ENCODE data around the gene SORCS2.
"Not testable (repeated sequence)": the region's sequence is repeated elsewhere in the genome, so short reads cannot be mapped to it uniquely, and the experiment has no call there.

The SORCS2 gene

DNA sequence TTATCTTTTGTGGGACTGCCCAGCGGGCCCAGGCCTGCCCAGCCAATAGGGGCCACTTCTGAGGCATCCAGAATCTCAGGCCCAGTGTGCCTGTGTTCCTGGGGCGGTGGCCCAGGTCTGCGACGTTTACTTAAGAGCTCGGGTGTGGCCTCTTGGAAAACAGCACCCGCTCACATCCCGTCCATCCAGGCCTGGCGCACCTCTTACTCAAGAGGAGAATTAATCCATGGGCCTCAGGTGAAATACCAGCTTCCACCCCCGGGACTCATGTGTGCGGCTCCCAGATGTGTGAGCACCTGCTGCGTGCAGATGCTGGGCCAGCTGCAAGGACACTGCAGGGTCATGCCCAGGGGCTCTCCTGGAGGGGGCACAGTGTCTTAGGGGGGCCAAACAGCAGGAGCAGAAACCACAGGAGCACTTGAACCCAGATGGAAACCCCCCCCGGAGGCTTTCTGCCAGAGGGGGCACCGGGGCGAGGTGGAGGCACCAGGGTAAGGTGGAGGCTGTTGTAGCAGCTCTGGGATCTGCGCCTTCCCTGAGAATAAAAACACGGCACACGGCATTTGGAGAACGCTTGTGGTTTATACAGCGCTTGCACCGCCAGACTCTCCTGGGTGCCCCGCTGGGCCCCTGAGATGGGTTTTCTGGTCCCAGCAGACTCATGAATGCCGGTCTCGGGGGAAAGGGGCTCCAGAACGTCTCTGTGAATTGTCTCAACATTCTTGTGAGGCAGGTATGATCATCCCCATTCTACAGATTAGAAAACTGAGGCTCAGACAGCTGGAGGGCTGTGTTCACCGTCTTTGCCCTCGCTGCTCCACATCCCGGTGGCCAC, 239.6 kb downstream of the SORCS2 start:
- no peak for FAIRE-seq
- no peak for DNase-seq (ENCODE audit: insufficient read length, low spot score)

DNA sequence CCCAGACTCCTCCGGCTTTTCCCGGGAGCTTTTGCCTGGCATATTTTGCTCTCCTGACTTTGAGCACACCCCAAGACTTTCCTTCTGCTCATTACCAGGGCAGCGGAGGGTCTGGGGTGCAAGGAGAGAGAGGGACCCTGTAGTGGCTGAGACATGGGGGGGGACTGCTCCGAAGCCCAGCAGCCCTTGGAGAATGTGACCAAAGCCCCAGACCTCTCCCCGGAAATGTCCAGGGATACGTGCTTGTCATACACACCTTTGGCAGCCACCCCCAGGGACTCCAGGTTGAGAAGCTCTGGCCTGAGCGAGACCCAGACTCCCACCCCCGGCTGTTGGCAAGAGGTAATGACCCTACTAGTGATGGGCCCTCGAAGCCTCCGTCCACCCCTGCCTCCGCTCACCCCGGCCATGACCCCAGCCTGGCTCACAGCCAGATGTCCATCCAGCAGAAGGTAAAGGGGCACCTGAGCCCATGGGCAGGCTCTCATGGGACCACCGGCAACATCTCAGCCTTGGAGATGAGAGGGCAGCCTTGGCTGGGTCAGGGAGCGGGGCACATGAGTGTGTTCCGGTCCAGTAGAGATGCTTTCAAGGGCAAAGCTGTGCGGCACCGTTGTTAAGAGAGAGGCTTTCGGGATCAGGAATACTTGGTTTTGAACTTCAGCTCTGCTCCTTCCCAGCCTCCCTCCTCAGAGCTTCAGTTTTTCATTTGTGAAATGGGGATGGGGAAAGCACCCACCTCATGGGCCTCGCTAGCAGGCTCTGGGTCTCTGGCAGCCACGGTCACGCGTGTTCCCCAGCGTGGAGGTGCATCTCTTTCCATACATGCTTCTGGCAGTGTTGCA, 240.4 kb downstream of the SORCS2 start:
- no peak for DNase-seq (ENCODE audit: insufficient read length, low spot score)
- FAIRE-seq: no peak

- FAIRE-seq (no peak), DNase-seq (ENCODE audit: insufficient read length, low spot score) (no peak)
These were observed 241.2 kb downstream of the SORCS2 start for GRCh38 chr4:7433376-7434140.

- no peak for DNase-seq (ENCODE audit: insufficient read length, low spot score)
- FAIRE-seq: no peak
These were observed 241.9 kb downstream of the SORCS2 start for GRCh38 chr4:7434141-7434765.

- peak; percentile 93 for DNase-seq (ENCODE audit: insufficient read length, low spot score)
- peak; percentile 84 for FAIRE-seq
These were observed 242.4 kb downstream of the SORCS2 start, which contains the start of gene PSAPL1 for GRCh38 chr4:7434766-7435150. Gene PSAPL1 (minus strand): TSS chr4:7434930. CDS start chr4:7434879, 51 bp downstream.

DNA sequence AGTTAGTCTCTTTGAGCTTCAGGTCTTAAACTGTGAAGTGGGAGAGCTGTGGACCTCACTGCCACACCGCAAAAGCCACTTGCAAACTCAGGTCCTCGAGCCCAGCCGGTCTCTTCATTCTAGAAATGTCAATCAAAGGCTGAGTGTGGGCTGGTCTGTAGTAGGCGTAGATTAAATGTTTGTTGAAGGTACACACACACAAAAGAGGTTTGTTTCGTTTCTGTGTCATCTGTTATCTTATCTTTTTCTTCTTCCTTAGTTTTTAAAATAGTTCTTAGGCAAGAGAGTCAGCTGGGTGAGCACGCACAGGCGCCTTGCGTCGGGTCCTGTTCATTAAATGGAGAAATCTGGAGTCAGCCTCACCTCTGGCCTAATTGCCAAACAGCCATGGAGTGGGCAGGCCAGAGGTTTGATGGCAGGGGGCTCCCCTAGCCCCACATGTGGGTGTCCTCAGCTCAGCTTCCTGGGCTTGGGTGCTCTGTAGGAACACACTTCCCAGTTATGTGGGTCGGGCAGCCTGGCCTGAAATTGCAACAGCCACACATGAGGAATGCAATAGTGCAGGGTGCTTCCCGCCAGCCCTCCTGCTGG, 243.2 kb downstream of the SORCS2 start:
- FAIRE-seq (no peak), DNase-seq (ENCODE audit: insufficient read length, low spot score) (no peak)

GRCh38 chr4:7436256-7436655, 243.9 kb downstream of the SORCS2 start:
- FAIRE-seq (no peak), DNase-seq (ENCODE audit: insufficient read length, low spot score) (no peak)

DNA sequence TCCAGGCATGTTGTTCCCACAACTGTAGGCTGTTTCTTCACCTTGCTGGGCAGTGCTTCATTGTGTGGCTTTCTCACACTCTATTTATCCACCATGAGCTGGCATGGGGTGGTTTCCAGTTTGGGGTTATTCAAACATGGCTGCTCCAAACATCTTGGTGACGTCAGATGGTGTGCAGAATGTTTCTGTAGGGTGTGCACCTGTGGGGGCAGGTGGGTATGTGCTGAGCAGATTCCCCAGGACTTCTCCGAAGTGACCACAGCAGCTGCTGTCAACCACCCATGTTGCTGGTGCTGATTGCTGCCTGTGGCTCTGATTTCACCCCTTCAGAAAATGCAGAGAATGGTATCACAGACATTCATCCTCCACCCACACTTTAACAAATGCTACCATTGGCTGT, 247.4 kb downstream of the SORCS2 start:
- FAIRE-seq (no peak), DNase-seq (ENCODE audit: insufficient read length, low spot score) (no peak)

DNA sequence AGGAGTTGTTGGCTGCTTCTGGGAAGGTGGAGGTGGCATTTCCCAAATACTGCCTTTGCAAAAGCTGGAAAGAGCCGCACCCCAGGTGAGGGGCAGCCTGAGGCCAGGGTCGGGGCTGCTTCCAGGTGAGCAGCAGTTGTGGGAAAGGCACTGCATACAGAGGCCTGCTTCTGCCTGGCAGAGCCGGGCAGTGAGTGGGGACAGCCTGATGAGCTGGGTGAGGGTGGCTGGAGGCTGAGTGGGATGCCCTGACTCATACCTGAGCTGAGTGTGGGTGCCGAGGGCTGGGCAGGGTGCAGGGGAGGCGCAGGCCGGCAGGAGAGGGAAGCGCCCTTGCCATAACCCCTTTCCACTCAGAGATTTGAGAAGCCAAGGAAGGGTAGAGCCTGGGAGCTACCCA, 248.9 kb downstream of the SORCS2 start:
- DNase-seq (ENCODE audit: insufficient read length, low spot score): no peak
- FAIRE-seq: no peak

DNA sequence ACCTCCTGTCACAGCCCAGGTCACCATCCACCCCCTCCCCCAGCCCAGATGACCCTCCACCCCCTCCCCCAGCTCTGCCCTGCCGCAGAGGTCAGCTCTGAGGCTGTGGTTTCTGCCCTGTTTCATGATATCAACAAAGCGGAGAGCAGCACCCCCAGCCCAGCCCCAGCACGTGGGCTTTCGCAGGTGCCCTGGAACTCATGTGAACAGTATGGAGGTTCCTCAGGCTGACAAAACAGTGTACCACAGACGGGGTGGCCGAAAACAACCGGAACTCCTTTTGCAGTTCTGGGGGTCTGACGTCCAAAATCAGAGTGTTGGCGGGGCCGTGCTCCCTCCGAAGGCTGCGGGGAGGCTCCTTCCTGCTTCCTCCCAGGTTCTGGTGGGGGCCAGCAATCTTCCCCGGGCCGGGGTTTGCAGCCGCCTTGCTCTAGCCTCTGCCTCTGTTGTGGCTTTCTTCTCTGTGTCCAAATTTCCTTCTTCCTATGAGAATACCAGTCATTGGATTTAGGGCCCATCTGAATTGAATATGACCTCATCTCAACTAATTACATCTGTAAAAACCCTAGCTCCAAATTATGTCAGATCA, 250.3 kb downstream of the SORCS2 start:
- DNase-seq (ENCODE audit: insufficient read length, low spot score): no peak
- FAIRE-seq: no peak

DNA sequence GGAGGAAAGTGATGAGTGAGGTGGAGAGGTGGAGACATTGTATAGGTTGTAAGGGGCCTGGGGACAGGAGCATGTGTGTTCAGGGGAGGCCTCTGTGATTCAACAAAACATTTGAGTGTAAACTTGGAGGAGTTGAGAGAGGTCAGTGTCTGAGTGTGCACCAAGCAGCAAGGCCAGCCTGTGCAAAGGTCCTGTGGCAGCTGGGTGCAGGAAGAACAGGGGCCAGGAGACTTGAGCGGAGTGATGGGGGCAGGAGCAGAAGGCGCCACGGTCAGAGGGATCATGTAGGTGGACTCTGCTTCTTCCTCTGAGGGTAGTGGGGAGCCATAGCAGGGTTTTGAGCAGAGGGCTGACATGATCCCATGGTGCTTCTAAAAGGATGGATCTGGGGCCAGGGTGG, 252.0 kb downstream of the SORCS2 start:
- DNase-seq (ENCODE audit: insufficient read length, low spot score): no peak
- no peak for FAIRE-seq

DNA sequence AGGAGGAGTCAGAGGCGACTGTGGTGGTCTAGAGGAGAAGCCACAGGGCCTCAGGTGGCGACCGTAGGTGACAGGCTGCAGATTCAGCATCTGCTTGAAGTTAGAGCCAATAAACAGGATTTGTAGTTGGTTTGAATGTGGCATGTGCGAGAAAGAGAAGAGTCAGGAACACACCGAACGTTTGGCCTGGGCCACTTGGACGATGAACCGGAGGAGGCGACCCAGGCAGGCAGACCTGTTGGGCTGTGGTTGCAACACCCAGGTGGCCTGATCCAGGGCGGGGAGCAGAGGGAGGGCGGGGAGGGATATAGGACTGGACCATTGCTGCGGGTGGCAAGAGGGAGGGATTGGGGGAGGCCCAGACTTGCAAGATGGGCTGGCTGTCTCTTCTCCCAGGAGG, 252.4 kb downstream of the SORCS2 start:
- DNase-seq (ENCODE audit: insufficient read length, low spot score) (no peak), FAIRE-seq (no peak)

DNA sequence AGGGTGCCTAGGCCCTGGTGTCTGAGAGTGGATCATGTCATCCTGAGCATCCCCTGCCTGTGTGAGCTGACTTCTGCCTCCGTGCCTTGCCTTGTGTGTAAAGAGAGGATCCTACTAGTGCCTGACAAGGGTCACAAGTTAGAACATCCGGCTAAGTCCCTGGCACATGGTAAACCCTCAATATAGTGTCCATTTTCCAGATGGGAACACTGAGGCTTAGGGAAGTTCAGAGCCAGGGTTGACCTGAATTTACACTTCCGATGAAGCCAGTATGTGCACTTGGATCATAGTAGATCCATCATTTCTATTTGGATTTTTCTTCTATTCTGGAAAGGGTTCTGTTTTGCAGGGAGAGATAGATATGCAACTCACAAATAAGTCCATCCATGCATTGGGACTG, 254.9 kb downstream of the SORCS2 start:
- DNase-seq (ENCODE audit: insufficient read length, low spot score) (no peak), FAIRE-seq (no peak)

GRCh38 chr4:7448036-7448435, 255.7 kb downstream of the SORCS2 start:
- DNase-seq (ENCODE audit: insufficient read length, low spot score) (no peak), FAIRE-seq (no peak)

DNA sequence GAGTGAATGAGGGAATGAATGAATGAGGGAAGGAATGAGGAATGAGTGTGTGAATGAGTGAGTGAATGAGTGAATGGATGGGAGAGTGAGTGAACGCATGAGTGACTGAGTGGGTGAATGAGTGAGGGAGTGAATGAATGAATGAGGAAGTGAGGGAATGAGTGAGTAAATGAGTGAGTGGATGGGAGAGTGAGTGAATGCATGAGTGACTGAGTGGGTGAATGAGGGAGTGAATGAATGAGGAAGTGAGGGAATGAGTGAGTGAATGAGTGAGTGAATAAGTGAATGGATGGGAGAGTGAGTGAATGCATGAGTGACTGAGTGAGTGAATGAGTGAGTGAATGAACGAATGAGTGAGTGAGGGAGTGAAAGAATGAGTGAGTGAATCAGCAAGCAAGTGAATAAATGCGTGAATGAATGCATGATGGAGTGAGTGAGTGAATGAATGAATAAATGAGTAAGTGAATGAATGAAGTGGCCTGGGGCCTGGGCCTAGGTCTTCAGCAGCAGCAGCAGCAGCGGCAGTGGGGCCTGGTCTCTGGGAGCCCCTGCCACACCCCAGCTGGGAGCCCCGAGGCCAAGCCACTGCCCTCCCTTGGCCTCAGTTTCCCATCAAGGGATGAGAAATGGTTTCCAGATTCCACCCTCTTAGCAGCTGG, 258.6 kb downstream of the SORCS2 start:
- FAIRE-seq (no peak), DNase-seq (ENCODE audit: insufficient read length, low spot score) (no peak)

DNA sequence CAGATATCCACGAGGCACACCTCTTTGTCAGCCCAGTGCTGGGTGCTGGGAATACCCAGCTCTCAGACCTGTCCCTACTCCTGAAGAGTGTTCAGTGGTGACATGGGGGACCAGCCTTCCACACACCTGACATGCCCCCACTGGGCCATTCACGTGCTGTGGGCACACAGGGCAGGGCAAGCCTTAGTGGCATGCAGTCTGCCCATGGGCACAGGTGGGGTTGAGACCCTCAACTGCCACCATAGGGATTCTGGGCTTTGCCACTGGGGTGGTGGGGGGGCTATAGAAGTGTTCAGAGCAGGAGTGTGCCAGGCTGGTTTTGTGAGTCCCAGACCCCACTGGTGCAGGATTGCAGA, 259.1 kb downstream of the SORCS2 start:
- DNase-seq (ENCODE audit: insufficient read length, low spot score) (no peak), FAIRE-seq (no peak)

DNA sequence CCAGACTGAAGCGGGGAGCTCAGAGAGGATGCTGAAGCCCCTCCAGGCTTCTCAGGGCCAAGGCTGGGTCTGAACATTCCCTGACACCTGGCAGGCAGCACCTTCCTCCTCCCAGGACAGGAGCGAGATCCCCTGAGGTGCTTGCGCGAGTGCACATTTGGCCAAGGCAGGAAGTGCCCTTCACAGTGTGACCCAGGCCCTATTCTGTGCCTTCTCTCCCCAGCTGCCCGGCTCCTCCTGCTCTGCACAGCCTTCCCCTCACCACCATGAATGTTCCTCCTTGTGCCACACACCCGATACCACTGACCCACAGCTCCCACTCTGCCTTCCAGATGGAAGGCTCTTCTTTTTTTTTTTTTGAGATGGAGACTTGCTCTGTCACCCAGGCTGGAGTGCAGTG, 259.5 kb downstream of the SORCS2 start:
- no peak for FAIRE-seq

GRCh38 chr4:7452802-7453201, 260.5 kb downstream of the SORCS2 start:
- not testable (repeated sequence) for DNase-seq (ENCODE audit: insufficient read length, low spot score); FAIRE-seq

More for the DNA sequence above, 259.5 kb downstream of the SORCS2 start:
- DNase-seq (ENCODE audit: insufficient read length, low spot score): no peak
